A204.1 (cell line): ENCODE data around the gene TBRG4.

ENCODE experiments used
- FAIRE-seq: peaks from 2 replicates; lab custom pipeline; 2012; peaks lifted over from hg19 to GRCh38; lab: Jason Lieb, UNC

Gene TBRG4

GRCh38 chr7:45053401-45053800, 58.1 kb downstream of the TBRG4 start:
- FAIRE-seq, result no peak

GRCh38 chr7:45052011-45052410, 59.5 kb downstream of the TBRG4 start:
- FAIRE-seq, result no peak

GRCh38 chr7:45050198-45050597, 61.3 kb downstream of the TBRG4 start:
- FAIRE-seq, result no peak
